Activated B cell treated with CpG ODN at 0.5 μM for 24 hours (primary cell): ENCODE data around the gene MSX1. TPM values are rescaled to one million over a fixed set of nuclear protein-coding genes. Genes with fewer than 3 reads are reported as not detected.

Source experiments
- ATAC-seq: fragments of 200-7000 bp; cut with Tn5 transposase; one replicate; pipeline ENCODE4 v1.10.0; 2021; ENCODE audit warnings: low read depth, mild to moderate bottlenecking, moderate library complexity
- CTCF ChIA-PET: fragments of 350-600 bp; sonication (Branson Sonifier 250); formaldehyde crosslinking; loops from one replicate; lab custom pipeline; 2021; ENCODE audit warnings: antibody characterized with exemption; lab: Charles Lee
- POLR2A ChIA-PET: fragments of 350-600 bp; sonication (Branson Sonifier 250); formaldehyde crosslinking; loops from one replicate; lab custom pipeline; 2021; ENCODE audit warnings: antibody characterized with exemption; lab: Charles Lee
- DNase-seq: peaks from one replicate; pipeline ENCODE4 v3.0.0; 2022
- H3K27ac Mint-ChIP-seq: one replicate; pipeline ENCODE4 v1.8.0; 2020; ENCODE audit warnings: mixed read lengths
- H3K27me3 Mint-ChIP-seq: one replicate; pipeline ENCODE4 v1.8.0; 2021; ENCODE audit warnings: mixed read lengths
- H3K36me3 Mint-ChIP-seq: one replicate; pipeline ENCODE4 v1.8.0; 2021; ENCODE audit warnings: low read depth, mixed read lengths
- H3K4me1 Mint-ChIP-seq: one replicate; pipeline ENCODE4 v1.8.0; 2021; ENCODE audit warnings: mixed read lengths
- H3K4me3 Mint-ChIP-seq: one replicate; pipeline ENCODE4 v1.8.0; 2020; ENCODE audit warnings: mild to moderate bottlenecking, mixed read lengths
- H3K9me3 Mint-ChIP-seq: one replicate; pipeline ENCODE4 v1.8.0; 2020; ENCODE audit warnings: mixed read lengths
- CTCF ChIP-seq: fragments of 200-600 bp; IDR thresholded peaks from one replicate; pipeline ENCODE4 v1.8.0; 2022; ENCODE audit warnings: antibody characterized with exemption, mild to moderate bottlenecking
- intact Hi-C: fragments of 100-400 bp; cut with micrococcal nuclease; formaldehyde crosslinking; loops from one replicate; pipeline ENCODE4 v1.15.1; 2024
- total RNA-seq: library from RNA; stranded (reverse); gene quantifications from 2 replicates; pipeline ENCODE4 v1.2.3, GENCODE V29; 2022

The MSX1 gene
- total RNA-seq, 1 donor from 2014 or later, result not detected

- DNase-seq (no peak), ATAC-seq (no peak)
- Mint-ChIP-seq H3K4me1 (no peaks in the 10 kb centered on the region), H3K27me3 (peaks cover 17% of the 10 kb centered on the region), H3K27ac (no peak overlapping the region), H3K4me3 (no peak overlapping the region), H3K9me3 (no peaks in the 10 kb centered on the region), H3K36me3 (no peaks in the 10 kb centered on the region)
- TF ChIP-seq CTCF, result no peak
- intact Hi-C loops, result no loop called here
- POLR2A ChIA-PET, result no interaction called here
- CTCF ChIA-PET, result no interaction called here
Observed at GRCh38 chr4:4890574-4891255, 31.2 kb downstream of the MSX1 start.

GRCh38 chr4:4893721-4894120, 34.3 kb downstream of the MSX1 start:
- intact Hi-C loops, result no loop called here
- no peak for ATAC-seq
- CTCF ChIA-PET, result no interaction called here
- H3K9me3 Mint-ChIP-seq, result no peaks in the 10 kb centered on the region
- DNase-seq, result no peak
- peaks cover 9% of the 10 kb centered on the region for H3K27me3 Mint-ChIP-seq
- no peaks in the 10 kb centered on the region for H3K36me3 Mint-ChIP-seq
- no peak for TF ChIP-seq CTCF
- H3K4me3 Mint-ChIP-seq, result no peak overlapping the region
- POLR2A ChIA-PET, result no interaction called here
- H3K4me1 Mint-ChIP-seq, result no peaks in the 10 kb centered on the region
- H3K27ac Mint-ChIP-seq, result no peak overlapping the region

- Mint-ChIP-seq H3K36me3 (no peaks in the 10 kb centered on the region), H3K9me3 (no peaks in the 10 kb centered on the region), H3K27me3 (no peaks in the 10 kb centered on the region), H3K4me3 (no peak overlapping the region), H3K4me1 (peaks cover 10% of the 10 kb centered on the region), H3K27ac (no peak overlapping the region)
- no peak for TF ChIP-seq CTCF
- ChIA-PET CTCF (no interaction called here), POLR2A (no interaction called here)
- DNase-seq (no peak), ATAC-seq (no peak)
- intact Hi-C loops, result no loop called here
Observed at GRCh38 chr4:4899202-4899925, 39.9 kb downstream of the MSX1 start.

- ATAC-seq (no peak), DNase-seq (no peak)
- TF ChIP-seq CTCF, result no peak
- intact Hi-C loops, result loop anchor here (1.0 to 5.0 kb wide), 2 partner anchors 40 to 93 kb away; no protein-coding TSS in a partner anchor
- ChIA-PET CTCF (no interaction called here), POLR2A (no interaction called here)
- Mint-ChIP-seq H3K4me3 (no peak overlapping the region), H3K27me3 (peaks cover 7% of the 10 kb centered on the region), H3K27ac (no peak overlapping the region), H3K4me1 (peaks cover 10% of the 10 kb centered on the region), H3K36me3 (no peaks in the 10 kb centered on the region), H3K9me3 (no peaks in the 10 kb centered on the region)
Observed at GRCh38 chr4:4901877-4902276, 42.4 kb downstream of the MSX1 start.

- Mint-ChIP-seq H3K27me3 (peaks cover 4% of the 10 kb centered on the region), H3K9me3 (peaks cover 4% of the 10 kb centered on the region), H3K36me3 (no peaks in the 10 kb centered on the region), H3K27ac (no peak overlapping the region), H3K4me1 (no peaks in the 10 kb centered on the region), H3K4me3 (no peak overlapping the region)
- ATAC-seq, result no peak
- POLR2A ChIA-PET, result no interaction called here
- DNase-seq, result no peak
- intact Hi-C loops, result no loop called here
- TF ChIP-seq CTCF, result no peak
- CTCF ChIA-PET, result no interaction called here
Observed at GRCh38 chr4:4912155-4912554, 52.7 kb downstream of the MSX1 start.
